DMS 273 treated with DMSO at 0.1 percent for 48 hours (cell line): ENCODE measurements around the gene GJB5.

Experiments used
- DNase-seq: peaks from one replicate; lab custom pipeline; 2025; lab: John Stamatoyannopoulos, UW

The GJB5 gene

GRCh38 chr1:34776911-34777310 lies 22.1 kb downstream of the GJB5 start:
- no peak for DNase-seq

GRCh38 chr1:34777519-34778321 lies 22.9 kb downstream of the GJB5 start:
- DNase-seq, result no peak

- DNase-seq, result no peak
Measured at GRCh38 chr1:34778381-34778780, 23.5 kb downstream of the GJB5 start.

- DNase-seq, result no peak
Measured at GRCh38 chr1:34779005-34779404, 24.2 kb downstream of the GJB5 start.

GRCh38 chr1:34779526-34779925 lies 24.7 kb downstream of the GJB5 start:
- DNase-seq, result no peak

GRCh38 chr1:34779962-34780361 lies 25.1 kb downstream of the GJB5 start:
- no peak for DNase-seq

- no peak for DNase-seq
Measured at GRCh38 chr1:34780528-34780927, 25.7 kb downstream of the GJB5 start.

- DNase-seq, result no peak
Measured at GRCh38 chr1:34781071-34781843, 26.4 kb downstream of the GJB5 start, which contains the start of gene GJB3. Gene GJB3 (plus strand): TSS chr1:34781214. CDS start chr1:34784763, 3,549 bp downstream.

- DNase-seq, result no peak
Measured at GRCh38 chr1:34781844-34782391, 27.1 kb downstream of the GJB5 start.

- no peak for DNase-seq
Measured at GRCh38 chr1:34784751-34785221, 29.9 kb downstream of the GJB5 start.

GRCh38 chr1:34785231-34785874 lies 30.5 kb downstream of the GJB5 start:
- DNase-seq, result no peak

GRCh38 chr1:34785875-34786470 lies 31.1 kb downstream of the GJB5 start:
- DNase-seq, result no peak

GRCh38 chr1:34786521-34787325 lies 31.9 kb downstream of the GJB5 start:
- DNase-seq, result peak; percentile 38

GRCh38 chr1:34787461-34788420 lies 32.9 kb downstream of the GJB5 start:
- DNase-seq, result no peak

GRCh38 chr1:34790985-34791384 lies 36.1 kb downstream of the GJB5 start:
- no peak for DNase-seq

- DNase-seq, result no peak
Measured at GRCh38 chr1:34792424-34792823, 37.6 kb downstream of the GJB5 start.

- no peak for DNase-seq
Measured at GRCh38 chr1:34792868-34793727, 38.3 kb downstream of the GJB5 start, which contains the start of gene GJA4. Gene GJA4 (plus strand): TSS chr1:34792999. CDS start chr1:34794214, 1,215 bp downstream.

GRCh38 chr1:34794001-34794789 lies 39.3 kb downstream of the GJB5 start:
- DNase-seq, result no peak
